ENCODE results near the gene BCL2.

DNA sequence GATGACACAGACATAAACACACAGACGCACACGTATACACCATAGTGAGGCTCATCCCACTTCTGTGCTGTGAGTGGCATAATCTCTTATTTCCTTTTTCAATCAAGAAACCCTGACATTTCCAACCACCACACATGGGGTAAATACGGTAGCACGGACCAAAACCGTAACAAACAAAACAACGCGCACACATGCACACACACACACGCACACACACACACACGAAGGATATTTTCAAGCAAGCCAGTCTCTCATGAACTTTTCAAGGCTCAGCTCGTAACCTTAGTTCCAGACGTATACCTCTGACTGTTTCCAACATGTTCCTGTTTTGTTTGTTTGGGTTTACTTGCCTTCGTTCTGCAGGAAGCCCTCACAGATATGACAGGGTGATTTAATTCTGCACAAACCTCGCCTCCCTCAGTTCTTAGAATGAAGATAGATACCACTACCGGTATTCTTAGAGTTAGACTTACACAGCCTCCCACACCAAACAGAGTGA, 119.8 kb downstream of the BCL2 start:
- TF ChIP-seq, protein P1, sequence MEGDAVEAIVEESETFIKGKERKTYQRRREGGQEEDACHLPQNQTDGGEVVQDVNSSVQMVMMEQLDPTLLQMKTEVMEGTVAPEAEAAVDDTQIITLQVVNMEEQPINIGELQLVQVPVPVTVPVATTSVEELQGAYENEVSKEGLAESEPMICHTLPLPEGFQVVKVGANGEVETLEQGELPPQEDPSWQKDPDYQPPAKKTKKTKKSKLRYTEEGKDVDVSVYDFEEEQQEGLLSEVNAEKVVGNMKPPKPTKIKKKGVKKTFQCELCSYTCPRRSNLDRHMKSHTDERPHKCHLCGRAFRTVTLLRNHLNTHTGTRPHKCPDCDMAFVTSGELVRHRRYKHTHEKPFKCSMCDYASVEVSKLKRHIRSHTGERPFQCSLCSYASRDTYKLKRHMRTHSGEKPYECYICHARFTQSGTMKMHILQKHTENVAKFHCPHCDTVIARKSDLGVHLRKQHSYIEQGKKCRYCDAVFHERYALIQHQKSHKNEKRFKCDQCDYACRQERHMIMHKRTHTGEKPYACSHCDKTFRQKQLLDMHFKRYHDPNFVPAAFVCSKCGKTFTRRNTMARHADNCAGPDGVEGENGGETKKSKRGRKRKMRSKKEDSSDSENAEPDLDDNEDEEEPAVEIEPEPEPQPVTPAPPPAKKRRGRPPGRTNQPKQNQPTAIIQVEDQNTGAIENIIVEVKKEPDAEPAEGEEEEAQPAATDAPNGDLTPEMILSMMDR (IDR thresholded peaks at IDR 0.05), result no peak
- TF ChIP-seq POLR2AphosphoS5 (IDR thresholded peaks at IDR 0.05) (no peak), POLR2A (IDR thresholded peaks at IDR 0.05) (no peak), EP300 (IDR thresholded peaks at IDR 0.05; ENCODE audit: low read depth) (no peak)

Data from transverse colon (tissue), 4 donors.